ENCODE results near the gene PLEKHA7.
"Not testable (repeated sequence)": the region's sequence is repeated elsewhere in the genome, so short reads cannot be mapped to it uniquely, and the experiment has no call there.

Gene PLEKHA7

GRCh38 chr11:16904761-16905160, 109.5 kb downstream of the PLEKHA7 start:
- DNase-seq: not testable (repeated sequence)

GRCh38 chr11:16902781-16903378, 111.3 kb downstream of the PLEKHA7 start:
- DNase-seq: no peak

- DNase-seq: no peak
Observed at GRCh38 chr11:16902182-16902581, 112.0 kb downstream of the PLEKHA7 start.

- no peak for DNase-seq
Observed at GRCh38 chr11:16900491-16900890, 113.7 kb downstream of the PLEKHA7 start.

- no peak for DNase-seq
Observed at GRCh38 chr11:16899708-16900303, 114.4 kb downstream of the PLEKHA7 start.

GRCh38 chr11:16898274-16898985, 115.8 kb downstream of the PLEKHA7 start:
- no peak for DNase-seq

GRCh38 chr11:16897470-16898061, 116.6 kb downstream of the PLEKHA7 start:
- DNase-seq: peak; percentile 91

GRCh38 chr11:16896729-16897469, 117.3 kb downstream of the PLEKHA7 start:
- DNase-seq: peak; percentile 32

GRCh38 chr11:16895306-16895705, 118.9 kb downstream of the PLEKHA7 start:
- peak; percentile 31 for DNase-seq

- peak; percentile 46 for DNase-seq
Observed at GRCh38 chr11:16893456-16894066, 120.7 kb downstream of the PLEKHA7 start.

- DNase-seq: no peak
Observed at GRCh38 chr11:16891964-16892363, 122.2 kb downstream of the PLEKHA7 start.

- DNase-seq: no peak
Observed at GRCh38 chr11:16891165-16891564, 123.0 kb downstream of the PLEKHA7 start.

- no peak for DNase-seq
Observed at GRCh38 chr11:16890442-16890841, 123.8 kb downstream of the PLEKHA7 start.

- no peak for DNase-seq
Observed at GRCh38 chr11:16889905-16890304, 124.3 kb downstream of the PLEKHA7 start.

GRCh38 chr11:16889010-16889409, 125.2 kb downstream of the PLEKHA7 start:
- not testable (repeated sequence) for DNase-seq

- DNase-seq: not testable (repeated sequence)
Observed at GRCh38 chr11:16887887-16888286, 126.3 kb downstream of the PLEKHA7 start.

GRCh38 chr11:16883174-16883573, 131.0 kb downstream of the PLEKHA7 start:
- peak; percentile 24 for DNase-seq

GRCh38 chr11:16881766-16882165, 132.4 kb downstream of the PLEKHA7 start:
- no peak for DNase-seq

GRCh38 chr11:16881074-16881709, 133.0 kb downstream of the PLEKHA7 start:
- no peak for DNase-seq

GRCh38 chr11:16880184-16880801, 133.9 kb downstream of the PLEKHA7 start:
- no peak for DNase-seq

GRCh38 chr11:16879690-16880089, 134.5 kb downstream of the PLEKHA7 start:
- DNase-seq: no peak

GRCh38 chr11:16876837-16877236, 137.4 kb downstream of the PLEKHA7 start:
- no peak for DNase-seq

Data from DMS79 (cell line).